Epithelial cell of proximal tubule (primary cell): Measurements from ENCODE around the gene B3GNT8. TPM values are rescaled to one million over a fixed set of nuclear protein-coding genes. Genes with fewer than 3 reads are reported as not detected.
"Not testable (repeated sequence)": the region's sequence is repeated elsewhere in the genome, so short reads cannot be mapped to it uniquely, and the experiment has no call there.

ENCODE experiments used
- DNase-seq: peaks from one replicate; pipeline ENCODE4 v3.0.0-alpha.2; 2011; ENCODE audit warnings: low read depth
- H3K4me3 ChIP-seq: 2 replicates; pipeline ENCODE4 v1.5.1; 2011; ENCODE audit warnings: low read depth, mild to moderate bottlenecking, low read length
- total RNA-seq: library from RNA; depleted of rRNA; stranded (reverse); fragments of >200 nt; gene quantifications from 2 replicates; pipeline ENCODE4 v1.2.3, GENCODE V29; 2015
- TF ChIP-seq, protein P1 (sequence below): conservative IDR thresholded peaks from 2 replicates; pipeline ENCODE4 v1.5.1; 2012; ENCODE audit warnings: low read depth, mild to moderate bottlenecking, low read length

The B3GNT8 gene
- total RNA-seq, 1 donor from 2014 or later: 2.4 TPM

DNA sequence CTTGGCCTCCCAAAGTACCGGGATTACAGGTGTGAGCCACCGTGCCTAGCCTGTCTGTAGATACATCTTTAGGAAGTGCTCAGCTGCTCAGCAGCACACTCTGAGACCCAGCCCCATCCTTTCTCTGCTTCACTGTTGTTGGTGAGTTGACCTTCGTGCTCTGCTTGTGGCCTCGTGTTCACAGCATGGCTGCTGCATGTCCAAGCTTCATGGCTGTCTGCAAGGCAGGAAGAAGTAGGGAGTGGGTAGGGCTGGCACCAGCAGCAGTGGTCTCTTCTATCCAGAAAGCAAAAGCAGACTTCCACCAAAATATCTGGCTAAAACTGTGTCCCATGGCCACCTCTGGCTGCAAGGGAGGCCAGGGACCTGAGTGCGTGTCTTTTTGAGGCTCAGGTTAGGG, 14.2 kb downstream of the B3GNT8 start:
- no peak for DNase-seq
- TF ChIP-seq, protein P1, sequence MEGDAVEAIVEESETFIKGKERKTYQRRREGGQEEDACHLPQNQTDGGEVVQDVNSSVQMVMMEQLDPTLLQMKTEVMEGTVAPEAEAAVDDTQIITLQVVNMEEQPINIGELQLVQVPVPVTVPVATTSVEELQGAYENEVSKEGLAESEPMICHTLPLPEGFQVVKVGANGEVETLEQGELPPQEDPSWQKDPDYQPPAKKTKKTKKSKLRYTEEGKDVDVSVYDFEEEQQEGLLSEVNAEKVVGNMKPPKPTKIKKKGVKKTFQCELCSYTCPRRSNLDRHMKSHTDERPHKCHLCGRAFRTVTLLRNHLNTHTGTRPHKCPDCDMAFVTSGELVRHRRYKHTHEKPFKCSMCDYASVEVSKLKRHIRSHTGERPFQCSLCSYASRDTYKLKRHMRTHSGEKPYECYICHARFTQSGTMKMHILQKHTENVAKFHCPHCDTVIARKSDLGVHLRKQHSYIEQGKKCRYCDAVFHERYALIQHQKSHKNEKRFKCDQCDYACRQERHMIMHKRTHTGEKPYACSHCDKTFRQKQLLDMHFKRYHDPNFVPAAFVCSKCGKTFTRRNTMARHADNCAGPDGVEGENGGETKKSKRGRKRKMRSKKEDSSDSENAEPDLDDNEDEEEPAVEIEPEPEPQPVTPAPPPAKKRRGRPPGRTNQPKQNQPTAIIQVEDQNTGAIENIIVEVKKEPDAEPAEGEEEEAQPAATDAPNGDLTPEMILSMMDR: no peak
- no peak overlapping the region for H3K4me3 ChIP-seq

DNA sequence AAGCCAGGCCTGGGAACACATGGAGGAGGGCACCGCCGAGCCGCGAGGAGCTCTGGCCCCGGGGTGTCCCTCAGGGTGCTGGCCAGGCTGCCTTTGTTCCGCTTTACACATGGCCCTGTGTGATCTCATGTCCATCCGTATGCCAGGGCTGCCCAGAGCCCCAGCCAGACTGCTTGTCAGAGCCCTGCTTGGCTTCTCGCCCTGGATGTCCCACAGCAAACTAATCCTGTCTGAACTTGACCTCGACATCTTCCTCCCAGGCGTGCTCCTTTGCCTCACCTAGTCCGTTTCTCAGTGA, 15.3 kb downstream of the B3GNT8 start:
- no peak overlapping the region for H3K4me3 ChIP-seq
- DNase-seq: no peak
- TF ChIP-seq, protein P1: no peak

DNA sequence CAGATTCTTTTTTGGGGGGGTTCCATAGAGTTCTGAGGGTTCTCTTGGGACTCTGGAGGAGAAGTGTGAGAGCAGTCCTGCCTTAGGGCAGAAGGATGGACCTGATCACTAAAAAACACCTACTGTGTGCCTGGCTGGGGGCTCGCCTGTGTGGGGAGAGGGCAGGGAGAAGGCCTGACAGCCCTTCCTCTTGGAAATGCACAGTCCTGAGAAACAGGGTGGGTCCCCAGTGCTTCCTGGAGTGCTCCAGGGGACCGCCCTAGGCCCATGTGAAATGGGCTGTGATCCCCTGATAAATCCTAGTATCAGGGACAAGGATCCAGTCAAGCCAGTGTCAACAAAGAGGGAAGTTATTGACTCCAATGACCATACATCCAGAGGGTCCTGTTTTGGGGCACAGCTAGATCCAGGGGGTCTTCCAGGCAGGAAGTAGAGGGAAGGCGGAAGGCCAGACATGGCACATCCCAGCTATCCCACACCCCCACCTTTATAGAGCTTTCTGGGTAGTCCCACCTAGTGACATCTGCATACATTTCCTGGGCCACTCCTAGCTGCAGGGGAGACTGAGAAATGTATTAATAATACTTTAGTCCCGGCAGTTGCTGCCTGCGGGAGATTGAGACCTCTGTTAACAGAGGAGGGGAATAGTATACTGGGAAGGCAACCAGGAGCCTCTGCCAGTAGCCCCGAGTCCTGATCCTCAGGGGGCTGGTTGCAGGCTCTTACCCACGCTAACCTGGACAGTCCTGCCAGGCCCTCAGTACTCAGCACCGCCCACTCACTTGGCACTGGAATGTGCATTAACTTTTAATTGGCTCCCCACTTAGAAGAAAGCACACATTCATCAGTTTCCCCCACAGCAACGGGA, 15.8 kb downstream of the B3GNT8 start:
- H3K4me3 ChIP-seq: no peak overlapping the region
- DNase-seq: no peak
- TF ChIP-seq, protein P1: no peak

DNA sequence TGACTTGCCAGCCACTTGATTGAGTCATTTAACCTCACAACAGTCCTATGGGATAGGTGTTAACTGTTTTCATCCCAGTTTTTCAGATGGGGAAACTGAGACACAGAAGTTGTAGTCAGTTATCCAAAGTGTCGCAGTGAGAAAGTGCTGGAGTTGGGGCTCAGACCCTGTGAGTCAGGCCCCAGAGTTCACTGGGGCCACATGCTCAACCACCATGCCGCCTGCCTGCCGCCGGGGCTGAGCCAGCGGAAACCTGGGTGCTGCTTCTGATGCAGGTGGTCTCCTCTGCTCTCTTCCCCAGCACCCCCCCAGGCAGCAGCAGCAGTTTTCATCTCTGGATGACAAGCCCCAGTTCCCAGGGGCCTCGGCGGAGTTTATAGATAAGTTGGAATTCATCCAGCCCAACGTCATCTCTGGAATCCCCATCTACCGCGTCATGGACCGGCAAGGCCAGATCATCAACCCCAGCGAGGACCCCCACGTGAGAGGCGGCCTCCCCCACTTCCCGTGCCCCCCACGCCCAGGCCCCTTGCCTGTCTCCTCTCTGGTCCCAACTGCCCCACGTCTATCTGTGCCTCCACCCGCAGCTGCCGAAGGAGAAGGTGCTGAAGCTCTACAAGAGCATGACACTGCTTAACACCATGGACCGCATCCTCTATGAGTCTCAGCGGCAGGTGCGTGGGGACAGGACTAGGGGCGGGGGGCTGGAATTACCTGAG, 16.7 kb downstream of the B3GNT8 start:
- no peak overlapping the region for H3K4me3 ChIP-seq
- TF ChIP-seq, protein P1: no peak
- DNase-seq: no peak

DNA sequence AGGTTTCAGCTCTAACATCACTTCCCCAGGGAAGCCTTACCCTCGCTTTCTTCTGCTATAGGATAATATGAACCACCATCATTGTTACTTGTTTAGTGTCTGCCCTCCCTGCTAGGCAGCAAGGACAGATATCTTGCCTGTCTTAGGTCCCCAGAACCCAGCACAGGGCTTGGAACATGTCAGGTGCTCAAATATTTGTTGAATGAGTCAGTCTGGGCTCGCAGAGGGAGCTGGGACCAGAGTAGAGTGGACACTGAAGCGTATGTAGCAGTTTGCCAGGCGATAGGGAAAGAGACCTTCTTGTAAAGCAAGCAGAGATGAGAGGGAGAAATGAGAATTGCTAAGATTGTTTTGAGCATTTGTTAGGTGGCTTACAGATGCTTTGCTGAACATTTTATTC, 17.9 kb downstream of the B3GNT8 start:
- TF ChIP-seq, protein P1: no peak
- H3K4me3 ChIP-seq: no peak overlapping the region
- peak; percentile 40 for DNase-seq

DNA sequence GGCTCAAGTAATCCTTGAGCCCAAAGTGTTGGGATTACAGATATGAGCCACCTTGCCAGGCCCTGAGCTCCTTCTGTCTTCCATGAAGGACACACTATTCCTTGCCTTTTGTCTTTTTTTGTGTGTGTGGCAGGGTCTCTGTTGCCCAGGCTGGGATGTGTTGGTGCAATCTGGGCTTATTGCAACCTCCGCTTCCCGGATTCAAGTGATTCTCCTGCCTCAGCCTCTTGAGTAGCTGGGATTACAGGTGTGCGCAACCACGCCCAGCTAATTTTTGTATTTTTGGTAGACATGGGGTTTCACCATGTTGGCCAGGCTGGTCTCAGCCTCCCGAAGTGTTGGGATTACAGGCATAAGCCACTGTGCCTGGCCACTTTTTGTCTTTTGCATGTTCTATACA, 18.3 kb downstream of the B3GNT8 start:
- H3K4me3 ChIP-seq, DNase-seq: not testable (repeated sequence)

DNA sequence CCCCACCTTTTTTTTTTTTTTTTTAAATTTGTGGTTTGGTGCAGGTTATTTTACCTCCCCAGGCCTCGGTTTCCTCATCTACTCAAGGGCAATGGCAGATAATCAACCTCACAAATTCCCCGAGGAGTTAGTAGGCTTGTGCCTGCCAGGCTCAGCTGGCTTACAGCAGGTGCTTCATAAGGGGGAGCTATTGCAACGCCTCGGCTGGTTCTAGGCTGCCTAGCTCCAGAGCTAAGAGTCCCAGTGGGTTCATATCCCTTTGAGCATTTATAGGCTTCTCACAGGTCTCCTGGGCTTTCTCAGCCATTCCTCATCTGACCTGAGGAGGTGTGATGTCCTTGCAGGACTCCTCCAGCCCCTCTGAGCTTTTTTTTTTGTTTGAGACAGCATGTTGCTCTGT, 18.9 kb downstream of the B3GNT8 start:
- TF ChIP-seq, protein P1: no peak
- DNase-seq: no peak
- no peak overlapping the region for H3K4me3 ChIP-seq
